Measurements from ENCODE around the gene WDFY3.

WDFY3 gene

GRCh38 chr4:84727491-84727890, 239.0 kb downstream of the WDFY3 start:
- POLR2A ChIA-PET, result no interaction called here
- CTCF ChIA-PET, result interaction anchor here (1.2 to 1.4 kb wide), 2 partner anchors 8 to 15 kb away, joined by 3 to 4 read pairs; no protein-coding TSS in a partner anchor
- no peak for TF ChIP-seq CTCF (IDR thresholded peaks at IDR 0.05; ENCODE audit: control extremely low read depth, extremely low read depth, low read depth, missing control alignments)
- DNase-seq (ENCODE audit: extremely low spot score), result no peak

DNA sequence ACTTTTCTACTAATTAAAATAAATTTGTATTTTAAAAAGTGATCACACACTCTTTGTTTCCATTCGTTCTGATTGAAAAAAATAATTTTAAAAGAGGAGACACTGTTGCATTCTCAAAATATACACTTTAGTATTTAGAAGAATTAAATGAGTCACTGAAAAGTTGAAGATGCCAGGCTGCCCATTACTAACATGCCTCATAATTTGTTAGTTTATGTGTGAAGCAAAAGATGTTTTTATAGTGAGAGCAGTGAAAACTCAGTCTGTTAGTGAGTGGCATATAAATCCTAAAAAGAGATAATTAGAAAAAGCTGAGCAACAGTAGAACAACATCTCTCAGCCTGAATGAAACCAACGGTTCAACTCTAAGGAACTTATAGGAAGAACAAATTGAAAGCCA, 240.1 kb downstream of the WDFY3 start:
- TF ChIP-seq CTCF (IDR thresholded peaks at IDR 0.05; ENCODE audit: control extremely low read depth, extremely low read depth, low read depth, missing control alignments), result no peak
- ChIA-PET CTCF (interaction anchor here (1.4 kb wide), 1 partner anchor 9 kb away, joined by 3 read pairs; no protein-coding TSS in a partner anchor), POLR2A (no interaction called here)
- DNase-seq (ENCODE audit: extremely low spot score), result no peak

DNA sequence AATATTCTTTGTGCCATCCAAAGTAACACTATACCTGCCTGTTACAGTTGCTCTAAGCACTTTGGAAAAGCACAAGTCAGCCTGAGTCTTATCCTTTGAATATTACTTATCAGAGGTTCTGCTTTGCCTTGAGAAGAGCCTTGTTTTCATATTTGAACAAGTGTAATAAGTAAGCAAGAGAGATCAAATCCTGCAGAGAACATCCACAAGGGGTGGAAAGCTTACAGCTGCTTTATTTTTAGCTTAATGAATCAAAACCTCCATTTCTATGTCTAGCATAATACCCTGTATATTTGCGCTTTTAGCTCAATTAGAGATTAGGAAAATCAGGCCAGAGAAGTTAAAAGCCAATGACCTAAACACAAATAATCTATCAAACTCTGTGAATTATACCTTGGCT, 243.8 kb downstream of the WDFY3 start:
- DNase-seq (ENCODE audit: extremely low spot score), result no peak
- ChIA-PET POLR2A (no interaction called here), CTCF (interaction anchor here (1.8 kb wide), 1 partner anchor 10 kb away, joined by 4 read pairs; no protein-coding TSS in a partner anchor)
- no peak for TF ChIP-seq CTCF (IDR thresholded peaks at IDR 0.05; ENCODE audit: control extremely low read depth, extremely low read depth, low read depth, missing control alignments)

DNA sequence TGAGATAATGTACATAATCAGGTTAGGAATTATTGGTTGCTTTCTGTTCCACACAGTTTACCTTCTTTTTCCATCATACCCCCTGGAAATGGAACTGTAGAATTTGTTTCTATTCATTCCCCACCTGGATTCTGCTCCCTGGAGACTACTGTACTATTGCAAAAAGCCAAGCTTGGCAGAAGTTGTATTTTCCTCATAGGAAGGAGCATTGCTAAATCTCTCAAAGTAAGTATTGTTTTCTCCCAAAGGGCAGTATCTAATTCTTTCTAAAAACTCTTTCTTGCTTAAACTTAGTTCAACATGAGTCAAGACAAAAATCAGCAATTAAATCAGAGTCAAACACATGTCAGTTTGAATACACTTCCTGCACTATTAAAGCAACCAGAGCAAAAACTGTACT, 247.4 kb downstream of the WDFY3 start:
- no peak for TF ChIP-seq CTCF (IDR thresholded peaks at IDR 0.05; ENCODE audit: control extremely low read depth, extremely low read depth, low read depth, missing control alignments)
- DNase-seq (ENCODE audit: extremely low spot score), result no peak
- POLR2A ChIA-PET, result no interaction called here
- CTCF ChIA-PET, result interaction anchor here (0.9 kb wide), 1 partner anchor 31 kb away, joined by 3 read pairs; no protein-coding TSS in a partner anchor

- no peak for DNase-seq (ENCODE audit: extremely low spot score)
- POLR2A ChIA-PET, result no interaction called here
- no peak for TF ChIP-seq CTCF (IDR thresholded peaks at IDR 0.05; ENCODE audit: control extremely low read depth, extremely low read depth, low read depth, missing control alignments)
- CTCF ChIA-PET, result interaction anchor here (0.9 to 1.2 kb wide), 2 partner anchors 8 to 31 kb away, joined by 3 to 4 read pairs; no protein-coding TSS in a partner anchor
Measured at GRCh38 chr4:84718699-84719098, 247.8 kb downstream of the WDFY3 start.

- no peak for TF ChIP-seq CTCF (IDR thresholded peaks at IDR 0.05; ENCODE audit: control extremely low read depth, extremely low read depth, low read depth, missing control alignments)
- DNase-seq (ENCODE audit: extremely low spot score), result no peak
- POLR2A ChIA-PET, result no interaction called here
- CTCF ChIA-PET, result interaction anchor here (1.3 to 1.6 kb wide), 4 partner anchors 8 to 24 kb away, joined by 3 to 4 read pairs (median 3); no protein-coding TSS in a partner anchor
Measured at GRCh38 chr4:84710548-84710947, 255.9 kb downstream of the WDFY3 start.
